ENCODE measurements around the gene DDX10. TPM values are rescaled to one million over a fixed set of nuclear protein-coding genes. Genes with fewer than 3 reads are reported as not detected.

Gene DDX10
- polyA plus RNA-seq, 1 donor from 2014 or later, result 15.9 TPM

DNA sequence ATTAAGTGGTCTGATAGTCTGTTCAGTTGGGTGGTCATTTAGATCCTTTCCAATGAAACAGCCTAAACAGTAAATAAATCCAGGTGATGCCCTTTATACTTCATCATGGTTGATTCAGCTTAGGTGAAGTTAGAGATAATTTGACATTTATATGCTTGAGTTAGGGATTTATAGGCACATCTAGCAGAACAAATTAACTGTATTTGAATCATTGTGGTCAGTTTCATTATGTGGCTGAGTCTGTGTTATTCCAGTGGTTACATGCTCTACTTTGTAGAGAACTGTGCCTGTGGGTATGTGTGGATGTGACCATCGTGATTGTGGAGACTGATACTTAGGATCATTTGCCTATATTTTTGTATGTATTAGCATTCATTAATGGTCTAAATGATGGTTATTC is 194.6 kb downstream of the DDX10 start:
- H3K9me3 ChIP-seq (ENCODE audit: low read length), result no peaks in the 10 kb centered on the region
- H3K36me3 ChIP-seq (ENCODE audit: insufficient read depth, low read length), result no peaks in the 10 kb centered on the region
- no peaks in the 10 kb centered on the region for H3F3A ChIP-seq (ENCODE audit: insufficient read depth, low read length, poor library complexity, severe bottlenecking)
- H3K27ac ChIP-seq (ENCODE audit: low read length), result no peak overlapping the region
- H2AFZ ChIP-seq (ENCODE audit: low read depth, low read length), result no peak overlapping the region
- H3K79me2 ChIP-seq (replicated peaks; ENCODE audit: insufficient read depth, low read length), result no peaks in the 10 kb centered on the region
- H3K9me2 ChIP-seq (ENCODE audit: insufficient read depth, low read length), result no peaks in the 10 kb centered on the region
- no peak overlapping the region for H3K4me3 ChIP-seq (ENCODE audit: low read length)
- no peak overlapping the region for H3K9ac ChIP-seq (ENCODE audit: low read length)
- no peaks in the 10 kb centered on the region for H3K27me3 ChIP-seq (ENCODE audit: insufficient read depth, low read depth, low read length)
- TF ChIP-seq CTCF (IDR thresholded peaks at IDR 0.05; ENCODE audit: poor library complexity, severe bottlenecking), result no peak
- TF ChIP-seq, protein P1, sequence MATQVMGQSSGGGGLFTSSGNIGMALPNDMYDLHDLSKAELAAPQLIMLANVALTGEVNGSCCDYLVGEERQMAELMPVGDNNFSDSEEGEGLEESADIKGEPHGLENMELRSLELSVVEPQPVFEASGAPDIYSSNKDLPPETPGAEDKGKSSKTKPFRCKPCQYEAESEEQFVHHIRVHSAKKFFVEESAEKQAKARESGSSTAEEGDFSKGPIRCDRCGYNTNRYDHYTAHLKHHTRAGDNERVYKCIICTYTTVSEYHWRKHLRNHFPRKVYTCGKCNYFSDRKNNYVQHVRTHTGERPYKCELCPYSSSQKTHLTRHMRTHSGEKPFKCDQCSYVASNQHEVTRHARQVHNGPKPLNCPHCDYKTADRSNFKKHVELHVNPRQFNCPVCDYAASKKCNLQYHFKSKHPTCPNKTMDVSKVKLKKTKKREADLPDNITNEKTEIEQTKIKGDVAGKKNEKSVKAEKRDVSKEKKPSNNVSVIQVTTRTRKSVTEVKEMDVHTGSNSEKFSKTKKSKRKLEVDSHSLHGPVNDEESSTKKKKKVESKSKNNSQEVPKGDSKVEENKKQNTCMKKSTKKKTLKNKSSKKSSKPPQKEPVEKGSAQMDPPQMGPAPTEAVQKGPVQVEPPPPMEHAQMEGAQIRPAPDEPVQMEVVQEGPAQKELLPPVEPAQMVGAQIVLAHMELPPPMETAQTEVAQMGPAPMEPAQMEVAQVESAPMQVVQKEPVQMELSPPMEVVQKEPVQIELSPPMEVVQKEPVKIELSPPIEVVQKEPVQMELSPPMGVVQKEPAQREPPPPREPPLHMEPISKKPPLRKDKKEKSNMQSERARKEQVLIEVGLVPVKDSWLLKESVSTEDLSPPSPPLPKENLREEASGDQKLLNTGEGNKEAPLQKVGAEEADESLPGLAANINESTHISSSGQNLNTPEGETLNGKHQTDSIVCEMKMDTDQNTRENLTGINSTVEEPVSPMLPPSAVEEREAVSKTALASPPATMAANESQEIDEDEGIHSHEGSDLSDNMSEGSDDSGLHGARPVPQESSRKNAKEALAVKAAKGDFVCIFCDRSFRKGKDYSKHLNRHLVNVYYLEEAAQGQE (IDR thresholded peaks at IDR 0.05; ENCODE audit: borderline replicate concordance), result no peak
- TF ChIP-seq POLR2AphosphoS5 (IDR thresholded peaks at IDR 0.05), result no peak
- no peak for TF ChIP-seq TAF1 (IDR thresholded peaks at IDR 0.05; ENCODE audit: low read depth)
- no peak for TF ChIP-seq EP300 (conservative IDR thresholded peaks at IDR 0.05; ENCODE audit: poor library complexity, severe bottlenecking)
- TF ChIP-seq MXI1 (conservative IDR thresholded peaks at IDR 0.05; ENCODE audit: poor library complexity, severe bottlenecking), result no peak
- no peak for TF ChIP-seq EZH2 (IDR thresholded peaks at IDR 0.05; ENCODE audit: borderline replicate concordance, insufficient read depth, low read length, poor library complexity, severe bottlenecking)
- no peak for TF ChIP-seq SMC3 (conservative IDR thresholded peaks at IDR 0.05; ENCODE audit: poor library complexity)
- TF ChIP-seq RAD21 (conservative IDR thresholded peaks at IDR 0.05), result no peak
- no peak overlapping the region for H3K4me2 ChIP-seq (ENCODE audit: low read length)
- H4K20me1 ChIP-seq (ENCODE audit: insufficient read depth), result no peaks in the 10 kb centered on the region

DNA sequence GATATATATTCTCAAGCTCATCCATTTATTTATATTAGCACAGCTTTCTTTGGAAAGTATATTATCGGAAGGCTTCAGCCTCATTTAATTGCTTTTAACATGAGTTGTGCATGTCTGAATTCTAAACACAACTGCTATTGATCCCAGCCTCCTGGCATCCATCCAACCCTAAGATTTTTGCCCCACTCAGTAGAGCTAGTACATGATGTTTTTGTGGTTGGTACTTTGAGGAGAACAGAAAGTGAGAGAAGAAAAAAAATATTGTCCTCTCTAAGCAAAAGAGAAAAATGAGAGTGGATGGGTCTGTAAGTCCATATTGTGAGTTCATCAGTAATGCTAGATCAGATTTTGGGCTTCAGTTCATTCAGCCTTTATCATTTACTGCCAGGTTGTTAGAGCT is 198.7 kb downstream of the DDX10 start:
- no peak overlapping the region for H3K4me2 ChIP-seq (ENCODE audit: low read length)
- H3K9ac ChIP-seq (ENCODE audit: low read length), result no peak overlapping the region
- no peaks in the 10 kb centered on the region for H3K36me3 ChIP-seq (ENCODE audit: insufficient read depth, low read length)
- no peaks in the 10 kb centered on the region for H3F3A ChIP-seq (ENCODE audit: insufficient read depth, low read length, poor library complexity, severe bottlenecking)
- no peak overlapping the region for H2AFZ ChIP-seq (ENCODE audit: low read depth, low read length)
- H3K79me2 ChIP-seq (replicated peaks; ENCODE audit: insufficient read depth, low read length), result no peaks in the 10 kb centered on the region
- no peak overlapping the region for H3K4me3 ChIP-seq (ENCODE audit: low read length)
- no peaks in the 10 kb centered on the region for H3K27me3 ChIP-seq (ENCODE audit: insufficient read depth, low read depth, low read length)
- no peaks in the 10 kb centered on the region for H3K9me2 ChIP-seq (ENCODE audit: insufficient read depth, low read length)
- no peaks in the 10 kb centered on the region for H3K9me3 ChIP-seq (ENCODE audit: low read length)
- no peak overlapping the region for H3K27ac ChIP-seq (ENCODE audit: low read length)
- H4K20me1 ChIP-seq (ENCODE audit: insufficient read depth), result no peaks in the 10 kb centered on the region
- TF ChIP-seq EZH2 (IDR thresholded peaks at IDR 0.05; ENCODE audit: borderline replicate concordance, insufficient read depth, low read length, poor library complexity, severe bottlenecking) (no peak), MXI1 (conservative IDR thresholded peaks at IDR 0.05; ENCODE audit: poor library complexity, severe bottlenecking) (no peak)

- H3F3A ChIP-seq (ENCODE audit: insufficient read depth, low read length, poor library complexity, severe bottlenecking), result no peaks in the 10 kb centered on the region
- H3K9ac ChIP-seq (ENCODE audit: low read length), result no peak overlapping the region
- H3K36me3 ChIP-seq (ENCODE audit: insufficient read depth, low read length), result no peaks in the 10 kb centered on the region
- H3K9me3 ChIP-seq (ENCODE audit: low read length), result no peaks in the 10 kb centered on the region
- H3K4me2 ChIP-seq (ENCODE audit: low read length), result no peak overlapping the region
- no peak overlapping the region for H3K4me3 ChIP-seq (ENCODE audit: low read length)
- no peak overlapping the region for H2AFZ ChIP-seq (ENCODE audit: low read depth, low read length)
- no peaks in the 10 kb centered on the region for H3K9me2 ChIP-seq (ENCODE audit: insufficient read depth, low read length)
- no peaks in the 10 kb centered on the region for H3K79me2 ChIP-seq (replicated peaks; ENCODE audit: insufficient read depth, low read length)
- H4K20me1 ChIP-seq (ENCODE audit: insufficient read depth), result no peaks in the 10 kb centered on the region
- H3K27ac ChIP-seq (ENCODE audit: low read length), result no peak overlapping the region
- no peaks in the 10 kb centered on the region for H3K27me3 ChIP-seq (ENCODE audit: insufficient read depth, low read depth, low read length)
- no peak for TF ChIP-seq CTCF (IDR thresholded peaks at IDR 0.05; ENCODE audit: poor library complexity, severe bottlenecking)
- TF ChIP-seq EZH2 (IDR thresholded peaks at IDR 0.05; ENCODE audit: borderline replicate concordance, insufficient read depth, low read length, poor library complexity, severe bottlenecking), result no peak
- no peak for TF ChIP-seq SMC3 (conservative IDR thresholded peaks at IDR 0.05; ENCODE audit: poor library complexity)
- TF ChIP-seq EP300 (conservative IDR thresholded peaks at IDR 0.05; ENCODE audit: poor library complexity, severe bottlenecking), result no peak
- TF ChIP-seq TAF1 (IDR thresholded peaks at IDR 0.05; ENCODE audit: low read depth), result no peak
- no peak for TF ChIP-seq MXI1 (conservative IDR thresholded peaks at IDR 0.05; ENCODE audit: poor library complexity, severe bottlenecking)
- TF ChIP-seq, protein P1 (IDR thresholded peaks at IDR 0.05; ENCODE audit: borderline replicate concordance), result no peak
- no peak for TF ChIP-seq RAD21 (conservative IDR thresholded peaks at IDR 0.05)
- TF ChIP-seq POLR2AphosphoS5 (IDR thresholded peaks at IDR 0.05), result no peak
Observed at GRCh38 chr11:108865406-108865805, 200.5 kb downstream of the DDX10 start.
